Kidney capillary endothelial cell (primary cell): ENCODE data around the gene UGT2B11.
A peak's percentile ranks its signal among the peaks of the same experiment; 100 is the strongest.
"Not testable (repeated sequence)": the region's sequence is repeated elsewhere in the genome, so short reads cannot be mapped to it uniquely, and the experiment has no call there.

Experiments used
- DNase-seq: peaks from one replicate; pipeline ENCODE4 v3.0.0-alpha.2; 2018; ENCODE audit warnings: low spot score

Gene UGT2B11

GRCh38 chr4:69214716-69215115 lies at the start of gene UGT2B11:
UGT2B11 (minus strand) TSS chr4:69214748; CDS start chr4:69214722, 26 bp downstream.
- DNase-seq = no peak

DNA sequence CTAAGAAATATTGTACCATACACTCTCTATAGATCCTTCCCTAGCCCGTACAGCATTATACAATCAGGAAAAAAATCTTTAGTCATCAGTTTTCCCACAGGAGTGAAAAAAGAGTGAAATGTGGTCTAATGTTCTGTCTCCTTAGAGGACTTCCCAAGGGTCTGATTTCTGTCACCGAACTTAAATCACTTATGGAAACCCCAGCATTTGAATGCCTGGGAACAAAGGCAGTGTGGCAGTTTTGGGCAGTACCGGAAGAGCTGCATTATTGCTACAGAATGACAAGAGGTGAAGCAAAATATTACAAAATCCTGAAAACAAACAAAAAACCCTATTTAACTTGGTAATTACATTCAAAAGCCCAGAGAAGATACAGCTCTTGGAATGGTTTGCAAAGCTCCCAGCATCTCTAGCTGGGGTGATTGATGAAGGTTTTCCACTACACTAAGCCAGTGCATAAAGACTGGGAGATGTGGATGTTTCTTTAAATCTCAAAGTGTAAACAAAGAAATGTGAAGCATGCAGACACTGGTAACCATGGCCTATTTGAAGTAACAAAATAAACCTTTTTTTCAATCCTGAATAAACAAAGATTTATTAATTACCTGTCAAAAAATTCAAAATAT lies 38.7 kb upstream of the UGT2B11 start:
- not testable (repeated sequence) for DNase-seq

DNA sequence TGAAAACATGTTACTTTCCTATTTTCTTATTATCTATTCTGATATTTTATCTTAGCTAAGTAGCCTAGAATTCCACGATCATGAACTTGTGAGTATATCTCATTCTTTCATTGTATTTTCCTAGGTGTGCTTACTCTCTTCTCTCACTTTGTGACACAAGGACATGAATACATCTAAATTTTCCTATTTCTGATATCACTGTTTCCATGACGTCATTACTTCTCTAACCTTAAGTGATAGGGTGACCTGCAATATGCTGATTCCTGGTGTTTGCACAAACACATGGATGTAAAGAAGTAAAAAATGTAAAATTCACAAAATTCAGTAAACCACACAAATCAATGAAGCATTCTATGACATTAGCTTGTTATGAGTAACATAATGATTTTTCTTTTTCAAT lies 36.3 kb upstream of the UGT2B11 start:
- not testable (repeated sequence) for DNase-seq

GRCh38 chr4:69242562-69243240 lies 28.2 kb upstream of the UGT2B11 start:
- not testable (repeated sequence) for DNase-seq

DNA sequence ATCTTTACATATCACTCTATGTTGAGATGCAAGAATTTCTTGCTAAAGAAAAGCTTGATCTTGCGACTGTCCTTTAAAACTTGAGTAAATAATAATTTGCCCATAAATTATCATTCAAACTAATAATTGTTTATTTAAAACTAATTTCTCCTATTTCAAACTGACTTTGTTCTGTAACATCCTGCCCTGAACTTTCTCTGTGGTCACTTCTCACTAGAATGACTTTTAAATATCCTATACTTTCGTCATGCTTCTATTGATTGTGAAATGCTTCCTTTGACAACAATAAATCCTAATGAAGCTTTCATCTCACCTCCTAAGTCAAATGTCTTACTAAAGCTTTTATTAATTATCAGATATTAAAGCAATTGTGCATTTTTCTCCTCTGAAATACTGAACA lies 27.2 kb upstream of the UGT2B11 start:
- DNase-seq = not testable (repeated sequence)

- DNase-seq = not testable (repeated sequence)
Measured at GRCh38 chr4:69240787-69241186, 26.2 kb upstream of the UGT2B11 start.

GRCh38 chr4:69239557-69240168 lies 25.1 kb upstream of the UGT2B11 start:
- no peak for DNase-seq

- DNase-seq = no peak
Measured at GRCh38 chr4:69239092-69239491, 24.5 kb upstream of the UGT2B11 start.

- no peak for DNase-seq
Measured at GRCh38 chr4:69224891-69225290, 10.3 kb upstream of the UGT2B11 start.

DNA sequence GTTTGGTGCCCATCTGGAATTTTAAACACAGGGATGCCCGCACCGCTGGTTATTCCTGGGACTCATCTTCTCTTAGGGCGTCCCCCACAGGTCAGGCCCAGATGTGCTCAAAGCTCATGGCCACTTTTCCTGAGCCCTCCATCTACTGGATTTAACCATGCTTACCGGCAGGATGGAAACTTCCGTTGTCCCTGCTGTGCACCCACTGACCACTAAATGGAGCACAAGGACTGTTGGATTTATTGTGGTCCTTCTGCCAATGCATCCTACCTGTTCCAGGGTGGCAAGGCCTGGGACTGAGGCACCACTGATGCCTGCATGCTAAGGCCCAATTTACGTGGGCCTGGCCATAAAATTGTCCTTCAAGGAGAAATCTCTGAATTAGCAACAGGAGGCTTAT lies 8.7 kb upstream of the UGT2B11 start:
- not testable (repeated sequence) for DNase-seq

DNA sequence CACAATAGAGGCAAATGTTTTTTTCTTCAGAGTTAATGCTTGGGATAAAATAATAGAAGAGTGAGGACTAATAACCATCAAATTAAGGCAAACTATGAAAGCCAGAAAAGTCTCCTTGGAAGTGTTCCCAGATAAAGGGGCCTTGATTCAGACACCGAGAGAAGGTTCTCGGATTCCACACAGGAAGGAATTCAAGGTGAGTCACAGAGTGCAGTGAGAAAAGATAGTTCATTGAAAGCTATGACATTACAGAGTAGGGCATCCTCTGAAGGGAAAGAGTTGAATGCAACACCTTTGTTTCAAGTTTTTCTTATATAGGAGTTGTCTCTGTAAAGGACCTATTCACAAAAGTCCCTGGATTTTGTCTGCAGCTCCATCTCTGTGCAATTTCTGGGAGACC lies 3.9 kb upstream of the UGT2B11 start:
- DNase-seq = not testable (repeated sequence)

GRCh38 chr4:69210911-69211310 lies 3.6 kb downstream of the UGT2B11 start:
- no peak for DNase-seq

- not testable (repeated sequence) for DNase-seq
Measured at GRCh38 chr4:69198506-69198905, 16.0 kb downstream of the UGT2B11 start.

- no peak for DNase-seq
Measured at GRCh38 chr4:69196209-69196965, 18.2 kb downstream of the UGT2B11 start.

DNA sequence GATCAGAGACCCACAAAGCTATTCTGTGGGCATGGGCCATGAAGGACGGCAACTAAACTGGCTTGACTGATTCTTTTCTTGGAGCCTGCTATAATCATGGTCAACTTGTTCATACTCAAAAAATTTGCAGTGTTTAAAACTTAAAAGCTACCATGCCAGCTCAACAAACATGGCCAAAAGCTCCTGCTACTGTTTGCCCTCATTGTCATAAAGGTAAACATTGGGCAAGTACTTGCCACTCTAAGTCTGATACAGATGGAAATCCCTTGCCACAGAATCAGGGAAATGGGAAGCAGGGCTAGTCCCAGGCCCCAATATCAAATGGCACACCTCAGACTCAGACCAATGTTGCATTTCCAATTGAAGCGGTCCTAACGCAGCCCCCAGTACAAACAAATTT lies 20.4 kb downstream of the UGT2B11 start:
- DNase-seq = no peak

GRCh38 chr4:69191905-69192304 lies 22.6 kb downstream of the UGT2B11 start:
- not testable (repeated sequence) for DNase-seq

- not testable (repeated sequence) for DNase-seq
Measured at GRCh38 chr4:69190621-69191020, 23.9 kb downstream of the UGT2B11 start.

DNA sequence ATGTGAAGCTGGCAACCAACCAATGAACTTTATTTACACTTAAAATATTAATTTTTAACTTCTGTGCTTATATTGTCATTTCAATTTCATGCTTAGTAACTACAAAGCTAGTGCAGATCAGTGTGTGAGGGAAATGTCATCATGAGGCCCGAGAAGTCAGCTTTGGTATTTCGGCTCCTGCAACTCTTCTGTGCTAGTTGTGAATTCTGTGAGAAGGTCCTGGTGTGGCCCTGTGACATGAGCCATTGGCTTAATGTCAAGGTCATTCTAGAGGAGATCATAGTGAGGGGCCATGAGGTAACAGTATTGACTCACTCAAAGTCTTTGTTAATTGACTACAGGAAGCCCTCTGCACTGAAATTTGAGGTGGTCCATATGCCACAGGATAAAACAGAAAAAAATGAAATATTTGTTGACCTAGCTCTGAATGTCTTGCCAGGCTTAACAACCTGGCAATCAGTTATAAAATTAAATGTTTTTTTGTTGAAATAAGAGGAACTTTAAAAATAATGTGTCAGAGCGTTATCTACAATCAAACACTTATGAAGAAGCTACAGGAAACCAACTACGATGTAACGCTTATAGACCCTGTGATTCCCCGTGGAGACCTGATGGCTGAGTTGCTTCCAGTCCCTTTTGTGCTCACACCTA lies 32.9 kb downstream of the UGT2B11 start:
- DNase-seq = not testable (repeated sequence)

- DNase-seq = not testable (repeated sequence)
Measured at GRCh38 chr4:69179817-69180216, 34.7 kb downstream of the UGT2B11 start.

DNA sequence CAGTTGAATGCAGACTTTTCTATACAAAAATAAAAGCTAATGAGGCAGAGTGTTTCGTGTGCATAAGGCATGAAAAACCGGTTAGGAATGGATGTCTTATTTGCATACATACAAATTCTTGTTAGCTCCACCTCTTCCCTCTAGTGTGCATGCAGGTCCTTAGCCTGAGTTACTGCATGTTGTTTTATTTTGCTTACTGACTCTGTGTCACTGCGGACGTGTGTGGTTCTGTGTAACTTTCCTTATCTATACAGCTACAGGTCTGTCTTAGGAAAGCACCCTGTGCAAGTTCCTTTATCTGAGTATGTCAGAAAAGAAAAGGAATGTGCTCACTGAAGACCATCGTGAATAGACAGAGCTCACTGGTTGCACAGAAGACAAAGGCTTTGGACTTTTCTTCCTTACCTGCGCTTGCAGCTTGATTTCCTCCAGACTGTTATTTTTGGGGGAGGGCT lies 35.8 kb downstream of the UGT2B11 start:
- DNase-seq = not testable (repeated sequence)

GRCh38 chr4:69170233-69171134 lies 44.1 kb downstream of the UGT2B11 start:
- peak; percentile 26 for DNase-seq
